Right lobe of liver (tissue), 4 donors: ENCODE measurements around the gene CAT.

Experiments used
- POLR2A ChIP-seq: fragments of 450-650 bp; IDR thresholded peaks from one replicate; pipeline ENCODE4 v1.6.1; 2017; ENCODE audit warnings: antibody characterized with exemption, mild to moderate bottlenecking
- TF ChIP-seq, protein P1 (sequence below), 4 donors: fragments of 200-600 bp in 3 of 4; fragments of 450-650 bp in 1 of 4; IDR thresholded peaks; one replicate each; pipeline versions ENCODE4 v1.5.1 to v1.8.0; 2016 to 2022; ENCODE audit warnings: antibody characterized with exemption in 4 of 4, mild to moderate bottlenecking in 2 of 4
- donor health status: DM: no; HTN: no; CAD: no.
- donor health status: DM: no; HTN: no; CAD: no.
- donor health status: DM: no; HTN: yes; CAD: no.

DNA sequence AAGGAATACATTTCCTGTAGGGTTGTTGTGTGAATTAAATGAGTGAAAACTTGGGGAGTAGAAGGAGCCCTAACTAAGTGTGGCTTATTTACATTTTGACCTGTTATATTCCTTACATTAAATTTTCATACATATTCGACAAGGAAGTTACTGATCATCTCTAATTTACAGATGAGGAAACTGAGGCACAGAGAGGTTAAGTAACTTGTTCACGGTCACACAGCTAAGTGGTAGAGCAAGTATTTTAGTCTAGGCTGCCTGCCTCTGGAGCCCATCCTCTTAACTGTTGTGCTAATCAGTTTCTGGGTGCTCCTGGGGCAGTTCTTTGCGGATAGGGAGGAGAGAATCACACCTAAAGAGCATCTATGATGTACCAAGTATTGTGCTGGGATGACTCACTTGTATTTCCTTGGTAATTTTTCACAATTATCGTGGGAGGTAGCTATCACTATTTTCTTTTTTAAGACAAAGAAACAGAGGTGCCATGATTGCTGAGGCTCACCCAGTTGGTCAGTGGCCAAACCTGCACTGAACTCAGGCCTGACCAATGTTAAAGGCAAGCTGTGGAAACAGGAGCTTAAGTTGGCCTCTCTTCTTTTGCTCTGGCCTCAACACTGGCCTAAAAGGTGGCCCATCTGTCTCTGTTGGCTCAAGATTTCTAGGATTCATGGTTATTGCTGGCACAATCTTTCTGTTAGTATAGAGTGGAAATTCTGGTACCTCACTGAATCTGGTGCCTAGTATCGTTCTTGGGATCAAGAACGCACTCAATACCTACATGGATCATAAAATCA is 77.7 kb downstream of the CAT start:
- TF ChIP-seq, protein P1, sequence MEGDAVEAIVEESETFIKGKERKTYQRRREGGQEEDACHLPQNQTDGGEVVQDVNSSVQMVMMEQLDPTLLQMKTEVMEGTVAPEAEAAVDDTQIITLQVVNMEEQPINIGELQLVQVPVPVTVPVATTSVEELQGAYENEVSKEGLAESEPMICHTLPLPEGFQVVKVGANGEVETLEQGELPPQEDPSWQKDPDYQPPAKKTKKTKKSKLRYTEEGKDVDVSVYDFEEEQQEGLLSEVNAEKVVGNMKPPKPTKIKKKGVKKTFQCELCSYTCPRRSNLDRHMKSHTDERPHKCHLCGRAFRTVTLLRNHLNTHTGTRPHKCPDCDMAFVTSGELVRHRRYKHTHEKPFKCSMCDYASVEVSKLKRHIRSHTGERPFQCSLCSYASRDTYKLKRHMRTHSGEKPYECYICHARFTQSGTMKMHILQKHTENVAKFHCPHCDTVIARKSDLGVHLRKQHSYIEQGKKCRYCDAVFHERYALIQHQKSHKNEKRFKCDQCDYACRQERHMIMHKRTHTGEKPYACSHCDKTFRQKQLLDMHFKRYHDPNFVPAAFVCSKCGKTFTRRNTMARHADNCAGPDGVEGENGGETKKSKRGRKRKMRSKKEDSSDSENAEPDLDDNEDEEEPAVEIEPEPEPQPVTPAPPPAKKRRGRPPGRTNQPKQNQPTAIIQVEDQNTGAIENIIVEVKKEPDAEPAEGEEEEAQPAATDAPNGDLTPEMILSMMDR (IDR thresholded peaks at IDR 0.05): no peak
- no peak for TF ChIP-seq POLR2A
